CD4-positive, alpha-beta T cell treated with Interleukin-2 at 100 ng/mL for 4 hours (primary cell): ENCODE data around the gene FANCF.
A peak's percentile ranks its signal among the peaks of the same experiment; 100 is the strongest.
"Not testable (repeated sequence)": the region's sequence is repeated elsewhere in the genome, so short reads cannot be mapped to it uniquely, and the experiment has no call there.

ENCODE experiments used
- DNase-seq: peaks from one replicate; pipeline ENCODE4 v3.0.0-alpha.2; 2020; ENCODE audit warnings: low spot score

FANCF gene, protein sequence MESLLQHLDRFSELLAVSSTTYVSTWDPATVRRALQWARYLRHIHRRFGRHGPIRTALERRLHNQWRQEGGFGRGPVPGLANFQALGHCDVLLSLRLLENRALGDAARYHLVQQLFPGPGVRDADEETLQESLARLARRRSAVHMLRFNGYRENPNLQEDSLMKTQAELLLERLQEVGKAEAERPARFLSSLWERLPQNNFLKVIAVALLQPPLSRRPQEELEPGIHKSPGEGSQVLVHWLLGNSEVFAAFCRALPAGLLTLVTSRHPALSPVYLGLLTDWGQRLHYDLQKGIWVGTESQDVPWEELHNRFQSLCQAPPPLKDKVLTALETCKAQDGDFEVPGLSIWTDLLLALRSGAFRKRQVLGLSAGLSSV

DNA sequence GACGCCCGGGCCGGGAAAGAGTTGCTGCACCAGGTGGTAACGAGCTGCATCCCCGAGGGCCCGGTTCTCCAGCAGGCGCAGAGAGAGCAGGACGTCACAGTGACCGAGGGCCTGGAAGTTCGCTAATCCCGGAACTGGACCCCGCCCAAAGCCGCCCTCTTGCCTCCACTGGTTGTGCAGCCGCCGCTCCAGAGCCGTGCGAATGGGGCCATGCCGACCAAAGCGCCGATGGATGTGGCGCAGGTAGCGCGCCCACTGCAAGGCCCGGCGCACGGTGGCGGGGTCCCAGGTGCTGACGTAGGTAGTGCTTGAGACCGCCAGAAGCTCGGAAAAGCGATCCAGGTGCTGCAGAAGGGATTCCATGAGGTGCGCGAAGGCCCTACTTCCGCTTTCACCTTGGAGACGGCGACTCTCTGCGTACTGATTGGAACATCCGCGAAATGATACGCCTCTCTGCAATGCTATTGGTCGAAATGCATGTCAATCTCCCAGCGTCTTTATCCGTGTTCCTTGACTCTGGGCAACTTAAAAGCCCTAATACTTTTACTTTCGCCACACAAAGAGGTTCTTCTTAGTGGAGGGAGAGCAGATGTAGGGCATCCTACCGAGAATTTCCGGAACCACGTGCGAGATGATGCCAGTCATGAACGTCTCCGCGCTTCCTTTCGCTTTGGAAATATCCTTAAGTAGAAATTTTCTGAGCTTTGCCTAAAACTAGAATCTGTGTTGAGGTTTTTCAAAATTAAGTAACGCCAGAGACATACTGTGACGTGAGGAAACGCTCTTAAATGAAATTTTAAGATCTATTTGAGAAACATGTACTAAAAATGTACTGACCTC lies at the start of gene FANCF:
TSS of gene FANCF (minus strand) at position 376 of the 840 bp plus-strand sequence. CDS start at position 363, 13 bp downstream.
- DNase-seq: peak; percentile 100

DNA sequence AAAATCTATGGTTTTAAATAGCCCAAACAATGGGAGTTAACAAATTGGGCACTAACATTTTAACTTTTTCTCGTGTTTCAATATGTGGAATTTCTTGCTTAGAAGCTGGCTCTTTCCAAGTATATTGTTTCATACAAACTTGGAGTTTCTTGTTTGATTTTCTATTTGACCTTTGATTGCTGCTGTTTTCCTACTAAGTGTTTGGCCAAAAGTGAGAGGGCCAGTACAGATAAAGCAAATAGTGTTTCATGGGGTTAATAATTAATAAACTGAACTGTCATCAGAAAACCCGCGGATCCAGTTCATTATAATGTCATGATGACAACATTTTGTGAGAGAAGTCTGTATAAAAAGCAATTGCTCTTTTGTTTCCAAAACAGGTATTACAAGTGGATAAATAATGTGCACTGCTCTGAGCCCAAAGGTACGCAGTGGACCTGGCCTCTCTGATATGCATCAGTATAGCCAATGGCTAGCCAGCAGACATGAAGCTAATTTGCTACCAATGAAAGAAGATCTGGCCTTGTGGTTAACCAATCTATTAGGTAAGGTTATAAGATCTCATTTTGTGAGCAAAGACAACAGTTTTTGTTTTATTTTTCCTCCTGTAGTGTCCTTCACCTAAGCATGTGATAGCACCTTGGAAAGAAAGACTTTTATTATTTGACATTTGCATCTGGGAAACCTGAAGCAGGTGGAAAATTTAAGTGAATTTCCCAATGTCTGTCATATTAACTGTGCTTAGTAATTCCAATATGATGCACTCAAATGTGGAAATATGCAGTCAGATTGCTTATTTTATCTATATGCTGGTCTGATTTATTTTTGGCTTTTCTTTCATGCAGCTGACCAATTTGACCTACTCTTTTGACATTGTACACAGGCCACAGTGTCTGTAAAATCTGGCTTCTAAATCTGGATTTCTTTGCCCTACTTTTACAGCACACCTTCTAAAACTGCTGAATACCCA lies 49.1 kb upstream of the FANCF start:
- DNase-seq: no peak

- no peak for DNase-seq
Measured at GRCh38 chr11:22671751-22672150, 46.1 kb upstream of the FANCF start.

GRCh38 chr11:22670830-22671229 lies 45.2 kb upstream of the FANCF start:
- no peak for DNase-seq

GRCh38 chr11:22669368-22669767 lies 43.7 kb upstream of the FANCF start:
- DNase-seq: no peak

GRCh38 chr11:22668005-22668796 lies 42.6 kb upstream of the FANCF start:
- DNase-seq: no peak

GRCh38 chr11:22666688-22667439 lies 41.2 kb upstream of the FANCF start:
- DNase-seq: no peak

GRCh38 chr11:22666325-22666687 lies 40.7 kb upstream of the FANCF start, which contains the start of gene GAS2:
GAS2 (plus strand) TSS chr11:22666611; CDS start chr11:22674870, 8,259 bp downstream.
- no peak for DNase-seq

- no peak for DNase-seq
Measured at GRCh38 chr11:22659783-22660182, 34.2 kb upstream of the FANCF start.

- DNase-seq: no peak
Measured at GRCh38 chr11:22657101-22657694, 31.6 kb upstream of the FANCF start.

GRCh38 chr11:22656130-22656529 lies 30.5 kb upstream of the FANCF start:
- no peak for DNase-seq

DNA sequence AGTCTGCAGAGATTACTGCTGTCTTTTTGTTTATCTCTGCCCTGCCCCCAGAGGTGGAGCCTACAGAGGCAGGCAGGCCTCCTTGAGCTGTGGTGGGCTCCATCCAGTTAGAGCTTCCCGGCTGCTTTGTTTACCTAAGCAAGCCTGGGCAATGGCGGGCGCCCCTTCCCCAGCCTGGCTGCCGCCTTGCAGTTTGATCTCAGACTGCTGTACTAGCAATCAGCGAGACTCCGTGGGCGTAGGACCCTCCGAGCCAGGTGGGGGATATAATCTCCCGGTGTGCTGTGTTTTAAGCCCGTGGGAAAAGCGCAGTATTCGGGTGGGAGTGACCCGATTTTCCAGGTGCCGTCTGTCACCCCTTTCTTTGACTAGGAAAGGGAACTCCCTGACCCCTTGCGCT lies 26.7 kb upstream of the FANCF start:
- DNase-seq: not testable (repeated sequence)

DNA sequence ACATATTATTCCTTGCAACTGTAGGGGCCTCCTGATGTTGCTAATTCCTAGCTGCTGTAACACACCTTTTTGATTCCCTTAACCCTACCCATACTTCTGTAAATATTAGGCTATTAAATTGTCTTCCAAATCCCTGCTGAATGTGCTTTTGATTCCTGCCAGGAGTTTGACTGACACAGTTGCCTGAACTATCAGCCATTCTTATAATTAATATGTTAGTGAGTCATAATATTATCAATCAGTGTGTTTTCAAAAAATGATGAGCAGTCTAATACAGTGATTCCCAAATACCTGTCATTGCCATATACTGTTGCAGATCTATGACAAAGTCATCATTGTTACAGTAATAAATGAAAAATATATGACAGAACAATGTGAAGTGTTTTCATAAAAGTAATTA lies 15.9 kb upstream of the FANCF start:
- DNase-seq: no peak

DNA sequence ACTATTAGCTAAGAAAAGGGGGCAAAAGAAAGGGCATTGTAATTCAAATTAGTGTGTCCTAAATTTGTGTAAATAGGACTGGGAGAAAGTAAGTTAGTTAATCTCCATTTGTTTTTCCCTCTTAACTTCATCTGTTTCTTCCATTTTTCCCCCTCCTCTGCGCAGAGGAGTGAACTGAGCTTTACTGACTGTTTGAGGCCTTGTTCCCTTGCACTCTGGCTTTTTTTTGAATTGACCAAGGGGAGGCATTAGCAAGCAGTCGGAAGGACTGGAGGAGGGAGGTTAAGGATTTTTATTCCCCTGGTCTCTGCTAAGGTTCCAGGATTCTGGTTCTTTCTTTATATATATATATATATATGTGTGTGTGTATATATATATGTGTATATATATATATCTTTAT lies 15.2 kb upstream of the FANCF start:
- DNase-seq: no peak

DNA sequence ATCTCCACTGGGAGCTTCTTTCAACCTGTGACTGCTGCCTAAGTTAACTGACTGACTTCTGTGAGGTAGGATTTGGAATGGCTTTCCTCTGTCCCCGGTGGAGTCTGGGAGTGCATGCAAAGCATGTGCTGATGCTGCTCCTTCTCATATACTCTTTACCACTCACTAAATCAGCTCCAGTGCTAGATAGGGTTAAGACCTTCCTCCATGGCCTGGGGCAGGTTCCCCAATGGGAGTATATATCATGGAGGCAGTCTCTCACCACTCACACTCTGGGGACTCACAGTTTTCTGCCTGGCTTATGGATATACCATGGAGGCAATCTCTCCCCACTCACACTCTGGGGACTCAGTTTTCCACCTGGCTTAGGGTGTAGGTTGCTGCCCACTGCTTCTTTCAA lies 10.1 kb upstream of the FANCF start:
- no peak for DNase-seq

- DNase-seq: no peak
Measured at GRCh38 chr11:22634897-22635629, 9.4 kb upstream of the FANCF start.

DNA sequence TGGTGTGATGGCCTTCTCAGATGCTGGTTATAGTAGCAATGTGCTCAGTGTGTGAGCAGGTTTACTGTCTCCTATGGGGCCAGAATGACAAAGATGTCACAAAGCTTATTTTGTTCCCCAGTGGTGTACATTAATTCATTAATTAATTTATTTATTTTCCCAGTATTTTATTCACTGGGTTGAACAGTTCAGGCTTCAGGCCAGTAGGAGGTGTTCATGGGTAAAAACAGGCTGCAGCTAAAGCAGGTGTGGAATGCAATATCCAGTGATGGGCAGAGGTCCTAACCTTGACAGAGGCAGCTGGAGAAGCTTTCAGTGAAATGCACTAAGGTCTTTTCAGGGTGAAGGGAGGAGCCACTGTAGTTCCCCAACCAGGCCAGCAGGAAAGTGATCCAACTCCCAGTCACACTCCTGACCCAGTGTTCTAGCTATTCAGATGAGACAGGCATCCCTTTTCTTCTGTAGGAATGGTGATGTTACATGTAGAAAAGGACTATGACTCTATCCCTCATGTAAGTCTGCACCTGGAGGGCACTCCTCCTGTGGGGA lies 7.8 kb upstream of the FANCF start:
- DNase-seq: no peak

DNA sequence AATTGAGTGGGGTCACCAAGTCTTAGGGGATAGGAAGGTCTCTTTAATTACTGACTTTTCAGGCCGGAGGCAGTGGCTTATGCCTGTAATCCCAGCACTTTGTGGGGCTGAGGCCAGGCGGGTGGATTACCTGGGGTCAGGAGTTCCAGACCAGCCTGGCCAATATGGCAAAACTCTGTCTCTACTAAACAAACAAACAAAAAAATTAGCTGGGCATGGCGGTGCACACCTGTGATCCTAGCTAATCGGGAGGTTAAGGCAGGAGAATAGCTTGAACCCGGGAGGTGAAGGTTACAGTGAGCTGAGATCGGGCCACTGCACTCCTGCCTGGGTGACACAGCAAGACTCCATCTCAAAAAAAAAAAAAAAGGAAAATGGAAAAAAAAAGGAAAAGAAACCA lies 1.8 kb upstream of the FANCF start:
- no peak for DNase-seq
